ENCODE results near the gene TEKT2.
A peak's percentile ranks its signal among the peaks of the same experiment; 100 is the strongest.

TEKT2 gene

DNA sequence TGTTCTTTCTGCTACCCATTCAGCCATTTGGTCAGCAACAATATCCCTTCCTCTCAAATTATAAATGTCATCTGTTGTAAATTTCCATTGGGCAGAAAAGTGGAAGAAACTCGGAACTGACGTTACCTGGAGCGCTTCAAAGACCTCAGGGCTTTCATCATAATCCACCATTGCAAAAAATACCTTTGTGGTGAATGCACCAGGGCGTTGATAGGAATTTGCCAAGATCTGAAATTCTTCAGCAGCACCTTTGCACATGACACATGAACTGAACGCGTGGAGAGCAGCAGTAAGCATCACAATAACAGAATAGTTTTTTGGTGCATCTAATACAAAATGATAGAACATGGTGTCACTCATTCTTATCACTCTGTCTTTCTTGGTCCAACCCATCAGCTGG, 3.1 kb upstream of the TEKT2 start:
- no peak overlapping the region for H2AFZ ChIP-seq (ENCODE audit: low read depth, low read length)
- peaks cover under 1% of the 10 kb centered on the region for H3K36me3 ChIP-seq (ENCODE audit: insufficient read depth, low read length)
- no peak overlapping the region for H3K4me3 ChIP-seq (ENCODE audit: low read length)
- H3K9me3 ChIP-seq (ENCODE audit: low read length) = no peaks in the 10 kb centered on the region
- no peaks in the 10 kb centered on the region for H3K27me3 ChIP-seq (ENCODE audit: insufficient read depth, low read length)
- H3K4me1 ChIP-seq (ENCODE audit: insufficient read depth, low read length) = peaks cover 10% of the 10 kb centered on the region

DNA sequence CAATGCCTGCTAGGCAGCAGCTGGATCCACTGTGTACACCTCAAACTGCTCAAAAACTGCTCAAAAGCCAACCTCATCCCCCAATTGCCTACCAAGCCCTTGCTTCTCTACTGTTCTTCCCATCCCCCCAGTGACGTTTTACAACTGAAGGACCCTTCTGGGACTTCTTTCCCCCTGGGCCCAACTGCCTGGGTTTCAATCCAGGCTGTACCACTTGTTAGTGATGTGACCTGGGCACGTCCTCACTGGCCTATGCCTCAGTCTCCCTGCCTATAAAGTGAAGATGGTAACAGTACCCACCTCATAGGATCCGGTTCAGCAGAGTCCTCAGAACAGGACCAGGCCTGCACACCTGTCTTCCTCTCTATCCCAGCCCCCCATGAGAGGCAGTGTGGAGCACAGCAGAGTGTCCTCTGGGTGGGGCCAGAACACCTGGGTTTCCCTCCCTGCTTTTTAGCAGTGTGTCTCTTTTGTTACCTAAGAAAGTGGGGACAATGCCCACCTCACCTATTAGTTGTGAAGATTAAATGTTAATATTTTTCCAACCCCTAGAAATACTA, 1.9 kb upstream of the TEKT2 start:
- no peak overlapping the region for H2AFZ ChIP-seq (ENCODE audit: low read depth, low read length)
- H3K36me3 ChIP-seq (ENCODE audit: insufficient read depth, low read length) = peaks cover 4% of the 10 kb centered on the region
- H3K4me1 ChIP-seq (ENCODE audit: insufficient read depth, low read length) = peaks cover 10% of the 10 kb centered on the region
- no peaks in the 10 kb centered on the region for H3K27me3 ChIP-seq (ENCODE audit: insufficient read depth, low read length)
- H3K9me3 ChIP-seq (ENCODE audit: low read length) = no peaks in the 10 kb centered on the region
- H3K4me3 ChIP-seq (ENCODE audit: low read length) = no peak overlapping the region

DNA sequence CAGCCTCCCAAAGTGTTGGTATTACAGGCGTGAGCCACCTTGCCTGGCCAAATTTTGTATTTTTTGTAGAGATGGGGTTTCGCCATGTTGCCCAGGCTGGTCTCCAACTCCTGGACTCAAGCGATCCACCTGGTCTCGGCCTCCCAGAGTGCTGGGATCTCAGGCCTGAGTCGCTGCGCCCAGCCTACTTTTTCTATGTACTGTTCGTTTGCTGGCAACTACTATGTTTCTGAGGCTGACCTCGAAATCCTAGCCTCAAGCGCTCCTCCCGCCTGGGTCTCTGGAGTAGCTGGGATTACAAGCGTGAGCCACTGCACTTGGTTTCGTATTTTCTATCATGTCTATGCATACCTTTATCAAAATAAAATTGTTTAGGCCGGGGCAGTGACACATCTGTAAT, 675 bp upstream of the TEKT2 start:
- H3K4me1 ChIP-seq (ENCODE audit: insufficient read depth, low read length) = peaks cover 12% of the 10 kb centered on the region
- H3K36me3 ChIP-seq (ENCODE audit: insufficient read depth, low read length) = peaks cover 4% of the 10 kb centered on the region
- H2AFZ ChIP-seq (ENCODE audit: low read depth, low read length) = no peak overlapping the region
- no peaks in the 10 kb centered on the region for H3K9me3 ChIP-seq (ENCODE audit: low read length)
- no peak overlapping the region for H3K4me3 ChIP-seq (ENCODE audit: low read length)
- no peaks in the 10 kb centered on the region for H3K27me3 ChIP-seq (ENCODE audit: insufficient read depth, low read length)

DNA sequence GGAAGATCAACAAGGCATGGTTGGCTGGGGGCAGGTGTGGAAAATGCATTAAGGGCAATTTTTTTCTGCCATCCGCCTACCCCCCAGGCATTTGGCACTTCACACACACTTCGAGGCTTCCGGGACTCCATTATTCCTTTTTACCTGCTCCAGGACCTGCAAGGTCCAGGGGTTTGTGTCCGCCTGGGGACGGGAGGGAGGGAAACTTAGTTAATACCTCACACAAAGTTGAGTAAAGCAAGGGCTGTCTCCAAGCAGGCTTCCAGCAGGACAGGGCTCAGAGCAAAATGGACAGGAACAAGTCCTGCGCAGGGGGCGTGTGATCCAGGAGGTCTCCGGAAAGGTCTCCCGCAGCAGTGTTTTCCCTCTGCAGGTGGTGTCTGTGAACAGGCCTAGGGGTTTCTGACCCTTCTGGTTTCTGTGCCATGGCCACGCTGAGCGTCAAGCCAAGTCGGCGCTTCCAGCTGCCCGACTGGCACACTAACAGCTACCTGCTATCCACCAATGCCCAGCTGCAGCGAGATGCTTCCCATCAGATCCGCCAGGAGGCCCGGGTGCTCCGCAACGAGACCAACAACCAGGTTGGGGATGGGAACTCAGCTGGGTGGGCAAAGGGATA, 712 bp downstream of the TEKT2 start:
- Histone ChIP-seq H3K4me3 (ENCODE audit: low read length) (peak overlapping the region; percentile 48), H3K9me3 (ENCODE audit: low read length) (no peaks in the 10 kb centered on the region), H3K36me3 (ENCODE audit: insufficient read depth, low read length) (peaks cover 4% of the 10 kb centered on the region), H3K27me3 (ENCODE audit: insufficient read depth, low read length) (no peaks in the 10 kb centered on the region), H3K4me1 (ENCODE audit: insufficient read depth, low read length) (peaks cover 19% of the 10 kb centered on the region), H2AFZ (ENCODE audit: low read depth, low read length) (peak overlapping the region; percentile 80)

DNA sequence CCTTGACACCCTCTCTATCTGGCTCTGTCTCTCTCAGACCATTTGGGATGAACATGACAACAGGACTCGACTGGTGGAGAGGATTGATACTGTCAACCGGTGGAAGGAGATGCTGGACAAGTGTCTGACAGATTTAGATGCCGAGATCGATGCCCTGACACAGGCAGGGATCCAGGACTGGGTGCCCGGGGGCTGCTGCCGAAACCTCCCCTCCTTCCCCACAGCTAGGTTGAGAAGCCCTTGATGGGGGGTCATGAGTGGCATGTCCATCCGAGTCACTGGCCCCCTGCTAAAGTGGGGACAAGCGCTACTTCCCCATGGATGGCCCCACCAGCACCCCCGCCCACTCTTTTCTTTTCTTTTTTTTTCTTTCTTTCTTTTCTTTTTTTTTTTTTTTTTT, 1.2 kb downstream of the TEKT2 start:
- no peak overlapping the region for H2AFZ ChIP-seq (ENCODE audit: low read depth, low read length)
- no peak overlapping the region for H3K4me3 ChIP-seq (ENCODE audit: low read length)
- H3K4me1 ChIP-seq (ENCODE audit: insufficient read depth, low read length) = peaks cover 24% of the 10 kb centered on the region
- H3K27me3 ChIP-seq (ENCODE audit: insufficient read depth, low read length) = no peaks in the 10 kb centered on the region
- H3K36me3 ChIP-seq (ENCODE audit: insufficient read depth, low read length) = peaks cover 4% of the 10 kb centered on the region
- H3K9me3 ChIP-seq (ENCODE audit: low read length) = no peaks in the 10 kb centered on the region

DNA sequence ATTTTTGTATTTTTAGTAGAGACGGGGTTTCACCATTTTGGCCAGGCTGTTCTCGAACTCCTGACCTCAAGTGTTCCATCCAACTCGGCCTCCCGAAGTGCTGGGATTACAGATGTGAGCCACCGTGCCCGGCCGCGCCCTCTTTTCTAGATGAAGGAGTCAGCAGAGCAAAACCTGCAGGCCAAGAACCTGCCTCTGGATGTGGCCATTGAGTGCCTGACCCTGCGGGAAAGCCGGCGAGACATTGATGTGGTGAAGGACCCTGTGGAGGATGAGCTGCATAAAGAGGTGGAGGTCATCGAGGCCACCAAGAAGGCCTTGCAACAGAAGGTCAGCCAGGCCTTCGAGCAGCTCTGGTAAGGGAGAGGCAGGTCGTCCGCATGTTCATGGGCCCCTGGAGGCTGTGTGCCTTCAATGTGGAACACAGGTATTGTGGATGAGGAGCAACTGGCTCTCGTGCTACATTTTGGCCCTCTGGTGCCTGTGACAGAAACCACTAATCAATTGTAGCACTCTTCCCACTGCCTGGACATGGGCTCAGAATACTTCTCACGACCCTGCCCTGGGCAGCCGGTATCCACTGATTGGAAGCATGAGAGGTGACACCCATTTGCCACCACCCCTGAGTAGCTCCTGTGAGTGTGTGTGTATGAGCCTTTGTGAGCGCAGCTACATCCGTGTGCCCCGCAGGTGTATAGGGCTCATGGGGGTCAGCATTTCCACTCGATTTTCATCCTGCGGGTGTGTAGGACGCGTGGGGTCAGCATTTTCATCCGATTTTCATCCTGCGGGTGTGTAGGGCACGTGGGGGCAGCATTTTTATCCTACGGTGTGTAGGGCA, 2.0 kb downstream of the TEKT2 start:
- H2AFZ ChIP-seq (ENCODE audit: low read depth, low read length) = no peak overlapping the region
- no peaks in the 10 kb centered on the region for H3K27me3 ChIP-seq (ENCODE audit: insufficient read depth, low read length)
- no peaks in the 10 kb centered on the region for H3K9me3 ChIP-seq (ENCODE audit: low read length)
- H3K36me3 ChIP-seq (ENCODE audit: insufficient read depth, low read length) = peaks cover 7% of the 10 kb centered on the region
- H3K4me1 ChIP-seq (ENCODE audit: insufficient read depth, low read length) = peaks cover 24% of the 10 kb centered on the region
- H3K4me3 ChIP-seq (ENCODE audit: low read length) = no peak overlapping the region

DNA sequence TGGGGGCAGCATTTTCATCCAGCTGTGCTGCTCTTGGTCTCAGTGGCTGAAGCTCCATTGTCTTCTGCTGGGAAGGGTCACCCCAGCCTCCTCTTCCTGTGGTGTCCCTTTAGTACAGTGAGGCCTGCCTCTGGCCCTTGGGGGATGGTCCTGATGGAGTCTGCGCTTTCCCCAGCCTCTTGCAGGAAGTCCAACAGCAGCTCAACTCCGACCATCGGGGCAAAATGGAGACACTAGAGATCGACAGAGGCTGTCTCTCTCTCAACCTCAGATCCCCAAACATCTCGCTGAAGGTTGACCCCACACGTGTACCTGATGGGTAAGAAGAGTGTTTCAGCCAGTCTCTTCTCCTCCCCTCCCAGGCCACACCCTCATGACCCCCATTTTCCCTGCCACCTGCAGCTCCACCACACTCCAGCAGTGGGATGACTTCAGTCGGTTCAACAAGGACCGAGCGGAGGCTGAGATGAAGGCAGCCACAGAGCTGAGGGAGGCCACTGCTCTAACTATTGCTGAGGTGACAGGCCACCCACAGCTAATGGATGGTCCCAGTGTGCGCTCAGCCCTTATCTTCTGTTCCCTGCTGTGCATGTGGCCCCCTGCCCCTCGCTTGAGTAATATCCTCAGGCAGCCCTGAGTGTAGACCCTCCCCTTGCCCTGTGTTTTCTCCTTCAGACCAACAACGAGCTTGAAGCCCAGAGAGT, 2.8 kb downstream of the TEKT2 start:
- Histone ChIP-seq H2AFZ (ENCODE audit: low read depth, low read length) (no peak overlapping the region), H3K27me3 (ENCODE audit: insufficient read depth, low read length) (no peaks in the 10 kb centered on the region), H3K4me1 (ENCODE audit: insufficient read depth, low read length) (peaks cover 24% of the 10 kb centered on the region), H3K9me3 (ENCODE audit: low read length) (no peaks in the 10 kb centered on the region), H3K4me3 (ENCODE audit: low read length) (no peak overlapping the region), H3K36me3 (ENCODE audit: insufficient read depth, low read length) (peaks cover 14% of the 10 kb centered on the region)

DNA sequence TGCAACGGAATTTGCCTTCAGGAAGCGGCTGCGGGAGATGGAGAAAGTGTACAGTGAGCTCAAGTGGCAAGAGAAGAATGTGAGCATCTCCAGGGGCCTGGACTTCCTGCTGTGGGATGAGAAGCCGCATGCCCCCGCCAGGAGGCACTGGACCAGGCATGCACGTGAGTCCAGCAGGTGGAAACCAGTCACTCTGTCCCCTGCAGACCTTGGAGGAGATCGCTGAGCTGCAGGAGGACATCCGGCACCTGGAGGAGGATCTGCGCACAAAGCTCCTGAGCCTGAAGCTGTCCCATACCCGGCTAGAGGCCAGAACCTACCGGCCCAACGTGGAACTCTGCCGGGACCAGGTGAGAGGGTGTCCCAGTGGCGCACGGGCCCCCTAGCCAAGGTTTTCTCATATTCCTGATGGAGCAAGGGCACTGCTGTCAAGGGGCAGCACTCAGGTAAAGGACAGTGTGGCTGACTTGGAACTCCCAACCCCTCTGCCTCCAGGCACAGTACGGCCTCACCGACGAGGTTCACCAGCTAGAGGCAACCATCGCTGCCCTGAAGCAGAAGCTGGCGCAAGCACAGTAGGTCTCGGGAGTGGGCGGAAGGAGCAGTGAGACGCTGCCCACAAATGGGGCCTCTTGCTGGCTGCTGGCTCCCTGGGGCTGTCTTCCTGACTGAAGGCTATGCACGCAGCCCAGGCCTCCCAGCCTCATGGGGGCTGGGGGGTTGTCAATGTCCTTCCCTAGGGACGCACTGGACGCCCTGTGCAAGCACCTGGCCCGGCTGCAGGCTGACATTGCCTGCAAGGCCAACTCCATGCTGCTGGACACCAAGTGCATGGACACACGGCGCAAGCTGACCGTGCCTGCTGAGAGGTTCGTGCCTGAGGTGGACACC, 3.6 kb downstream of the TEKT2 start:
- peaks cover 22% of the 10 kb centered on the region for H3K36me3 ChIP-seq (ENCODE audit: insufficient read depth, low read length)

DNA sequence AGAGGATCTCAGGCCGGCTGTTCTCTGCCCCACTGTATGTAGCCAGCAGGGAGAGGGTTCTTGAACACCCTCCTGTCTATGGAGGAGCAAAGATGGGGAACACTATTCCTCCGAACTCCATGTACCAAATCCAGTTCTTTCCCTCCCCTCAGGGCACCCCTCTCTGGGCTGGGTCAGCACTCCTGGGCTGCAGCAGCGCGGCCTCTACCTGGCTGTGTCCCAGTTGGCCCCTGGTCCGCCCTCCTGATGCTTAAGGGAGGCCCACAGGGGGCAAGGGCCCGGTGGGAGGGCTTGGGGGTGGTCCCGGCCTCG, 4.3 kb downstream of the TEKT2 start:
- peak overlapping the region; percentile 69 for H2AFZ ChIP-seq (ENCODE audit: low read depth, low read length)
- no peaks in the 10 kb centered on the region for H3K9me3 ChIP-seq (ENCODE audit: low read length)
- H3K4me1 ChIP-seq (ENCODE audit: insufficient read depth, low read length) = peaks cover 24% of the 10 kb centered on the region
- no peaks in the 10 kb centered on the region for H3K27me3 ChIP-seq (ENCODE audit: insufficient read depth, low read length)
- H3K36me3 ChIP-seq (ENCODE audit: insufficient read depth, low read length) = peaks cover 29% of the 10 kb centered on the region
- peak overlapping the region; percentile 89 for H3K4me3 ChIP-seq (ENCODE audit: low read length)

More for the DNA sequence above, 3.6 kb downstream of the TEKT2 start:
- H3K4me1 ChIP-seq (ENCODE audit: insufficient read depth, low read length) = peaks cover 24% of the 10 kb centered on the region
- no peak overlapping the region for H3K4me3 ChIP-seq (ENCODE audit: low read length)
- no peak overlapping the region for H2AFZ ChIP-seq (ENCODE audit: low read depth, low read length)
- no peaks in the 10 kb centered on the region for H3K9me3 ChIP-seq (ENCODE audit: low read length)
- H3K27me3 ChIP-seq (ENCODE audit: insufficient read depth, low read length) = no peaks in the 10 kb centered on the region

DNA sequence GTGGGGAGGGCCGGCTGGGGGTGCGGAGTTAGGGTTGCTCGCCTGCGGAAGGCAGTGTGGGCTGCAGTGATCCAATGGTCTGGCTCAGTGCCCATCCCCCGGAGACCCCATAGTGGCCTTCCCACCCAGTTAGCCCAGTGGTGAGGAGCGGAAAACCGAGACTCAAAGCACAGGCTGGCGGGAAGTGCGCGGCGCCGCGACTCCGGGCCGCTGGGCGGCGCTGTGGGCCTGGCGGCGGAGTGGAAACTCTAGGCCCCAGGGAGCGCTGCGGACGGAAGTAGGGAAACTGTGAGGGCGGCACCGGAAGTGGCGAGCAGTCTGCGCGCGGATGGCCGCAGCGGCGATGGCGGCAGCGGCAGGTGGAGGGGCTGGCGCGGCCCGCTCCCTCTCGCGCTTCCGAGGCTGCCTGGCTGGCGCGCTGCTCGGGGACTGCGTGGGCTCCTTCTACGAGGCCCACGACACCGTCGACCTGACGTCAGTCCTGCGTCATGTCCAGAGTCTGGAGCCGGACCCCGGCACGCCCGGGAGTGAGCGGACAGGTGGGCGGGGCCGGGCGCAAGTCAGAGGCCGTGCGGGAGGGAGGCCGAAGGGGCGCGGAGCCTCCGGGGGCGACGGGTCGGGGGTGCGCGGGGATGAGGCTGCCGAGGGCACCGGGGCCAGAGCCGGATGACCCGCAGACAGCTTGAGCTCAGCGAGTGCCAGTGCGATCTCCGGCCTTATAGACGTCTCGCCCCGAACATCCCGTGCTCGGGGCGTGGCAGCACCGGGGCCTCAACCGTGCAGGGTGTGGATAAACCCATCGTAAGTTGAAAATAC, 4.9 kb downstream of the TEKT2 start, which contains the start of gene ADPRS:
TSS of gene ADPRS (plus strand) at position 316 of the 816 bp plus-strand sequence. CDS start at position 329, 13 bp downstream.
- Histone ChIP-seq H2AFZ (ENCODE audit: low read depth, low read length) (peak within 1 kb of the TSS; percentile 69), H3K27me3 (ENCODE audit: insufficient read depth, low read length) (no peaks in the 10 kb centered on the region), H3K4me3 (ENCODE audit: low read length) (peak within 1 kb of the TSS; percentile 89), H3K36me3 (ENCODE audit: insufficient read depth, low read length) (peaks cover 35% of the 10 kb centered on the region), H3K9me3 (ENCODE audit: low read length) (no peaks in the 10 kb centered on the region), H3K4me1 (ENCODE audit: insufficient read depth, low read length) (peaks cover 24% of the 10 kb centered on the region)

DNA sequence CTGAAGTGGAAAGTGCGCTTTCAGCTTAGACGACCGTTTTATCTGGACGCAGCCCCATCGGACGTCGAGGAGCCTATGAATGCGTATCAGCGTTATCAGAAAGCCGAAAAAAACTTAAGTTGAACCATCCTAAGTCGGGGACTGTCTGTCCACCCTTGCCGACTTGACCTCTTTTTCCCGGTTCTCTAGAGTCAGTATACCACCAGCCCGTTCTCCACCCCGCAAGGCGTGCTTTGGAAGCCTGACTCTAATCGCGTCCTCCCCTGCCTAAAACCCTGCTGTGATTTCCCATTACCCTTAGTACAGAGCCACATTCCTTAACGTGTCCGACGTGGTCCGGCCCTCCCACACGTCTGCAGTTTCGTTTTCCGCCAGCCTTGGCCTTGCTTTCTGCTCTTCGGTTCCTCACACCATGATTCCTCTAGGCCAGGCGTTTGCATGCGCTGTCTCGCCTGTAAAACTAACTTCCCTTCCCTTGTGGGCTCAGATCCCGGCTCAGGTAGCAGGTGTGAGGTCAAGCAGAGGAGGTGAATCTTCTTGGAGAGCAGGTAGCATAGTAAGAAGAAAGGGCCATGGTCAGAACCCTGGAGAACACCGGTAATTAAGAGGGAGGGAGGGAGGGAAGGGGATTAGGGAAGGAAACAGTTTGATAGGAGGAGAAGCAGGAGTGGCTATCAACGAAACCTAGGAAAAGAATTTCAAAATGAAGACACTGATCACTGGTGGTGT, 5.7 kb downstream of the TEKT2 start:
- H3K4me1 ChIP-seq (ENCODE audit: insufficient read depth, low read length) = peaks cover 21% of the 10 kb centered on the region
- H3K36me3 ChIP-seq (ENCODE audit: insufficient read depth, low read length) = peaks cover 43% of the 10 kb centered on the region
- no peaks in the 10 kb centered on the region for H3K9me3 ChIP-seq (ENCODE audit: low read length)
- H3K4me3 ChIP-seq (ENCODE audit: low read length) = peak overlapping the region; percentile 89
- no peaks in the 10 kb centered on the region for H3K27me3 ChIP-seq (ENCODE audit: insufficient read depth, low read length)
- H2AFZ ChIP-seq (ENCODE audit: low read depth, low read length) = peak overlapping the region; percentile 69
